Neural cell (in vitro differentiated cells): ENCODE measurements around the gene DECR2. TPM values are rescaled to one million over a fixed set of nuclear protein-coding genes. Genes with fewer than 3 reads are reported as not detected.

ENCODE experiments used
- H2AFZ ChIP-seq: fragments of 200-600, 300-800 bp; sonication (generic), shearing (Covaris generic); 2 replicates; pipeline ENCODE4 v1.6.0; 2014; ENCODE audit warnings: low read depth, mild to moderate bottlenecking, antibody characterized with exemption, low read length, moderate library complexity
- H3F3A ChIP-seq: fragments of 200-600 bp; shearing (Covaris generic); 2 replicates; pipeline ENCODE4 v1.6.1; 2016; ENCODE audit warnings: mild to moderate bottlenecking, moderate library complexity, mixed read lengths, antibody characterized with exemption, low read length; ENCODE audit not compliant: insufficient read depth, poor library complexity, severe bottlenecking
- H3K27ac ChIP-seq: fragments of 200-600, 300-800 bp; sonication (generic), shearing (Covaris generic); 2 replicates; pipeline ENCODE4 v1.5.1; 2014; ENCODE audit warnings: mild to moderate bottlenecking, low read length, moderate library complexity
- H3K27me3 ChIP-seq: fragments of 300-800, 200-600 bp; sonication (generic), shearing (Covaris generic); 2 replicates; pipeline ENCODE4 v1.6.0; 2014; ENCODE audit warnings: mild to moderate bottlenecking, low read depth, low read length, moderate library complexity; ENCODE audit not compliant: insufficient read depth
- H3K36me3 ChIP-seq: fragments of 300-800, 200-600 bp; sonication (generic), shearing (Covaris generic); 2 replicates; pipeline ENCODE4 v1.5.1; 2014; ENCODE audit warnings: mild to moderate bottlenecking, antibody characterized with exemption, low read length, moderate library complexity; ENCODE audit not compliant: insufficient read depth
- H3K4me2 ChIP-seq: fragments of 300-800, 200-600 bp; sonication (generic), shearing (Covaris generic); 2 replicates; pipeline ENCODE4 v1.6.0; 2014; ENCODE audit warnings: mild to moderate bottlenecking, low read length
- H3K4me3 ChIP-seq: fragments of 300-800, 200-600 bp; sonication (generic), shearing (Covaris generic); 2 replicates; pipeline ENCODE4 v1.5.1; 2014; ENCODE audit warnings: mild to moderate bottlenecking, low read length, moderate library complexity
- H3K79me2 ChIP-seq: fragments of 200-600 bp; shearing (Covaris generic); replicated peaks from 2 replicates; pipeline ENCODE4 v1.6.0; 2014; ENCODE audit warnings: mild to moderate bottlenecking, low read length, moderate library complexity; ENCODE audit not compliant: insufficient read depth
- H3K9ac ChIP-seq: fragments of 300-800, 200-600 bp; sonication (generic), shearing (Covaris generic); 2 replicates; pipeline ENCODE4 v1.6.1; 2016; ENCODE audit warnings: mild to moderate bottlenecking, low read length, mixed read lengths
- H3K9me2 ChIP-seq: fragments of 200-600 bp; shearing (Covaris generic); 2 replicates; pipeline ENCODE4 v1.6.1; 2016; ENCODE audit warnings: mild to moderate bottlenecking, low read length, mixed read lengths; ENCODE audit not compliant: insufficient read depth
- H3K9me3 ChIP-seq: fragments of 200-600, 300-800 bp; sonication (generic), shearing (Covaris generic); 2 replicates; pipeline ENCODE4 v1.6.1; 2016; ENCODE audit warnings: mild to moderate bottlenecking, mixed run types, low read length, moderate library complexity, mixed read lengths
- H4K20me1 ChIP-seq: fragments of 200-600 bp; shearing (Covaris generic); 2 replicates; pipeline ENCODE4 v1.6.1; 2016; ENCODE audit warnings: mild to moderate bottlenecking, mixed run types; ENCODE audit not compliant: insufficient read depth
- CTCF ChIP-seq: fragments of 450-650 bp; IDR thresholded peaks from 2 replicates; pipeline ENCODE4 v1.5.1; 2014; ENCODE audit warnings: antibody characterized with exemption, mild to moderate bottlenecking, moderate library complexity; ENCODE audit not compliant: poor library complexity, severe bottlenecking
- EP300 ChIP-seq: fragments of 450-650 bp; conservative IDR thresholded peaks from 2 replicates; pipeline ENCODE4 v1.6.1; 2014; ENCODE audit warnings: antibody characterized with exemption, mild to moderate bottlenecking, moderate library complexity; ENCODE audit not compliant: poor library complexity, severe bottlenecking
- EZH2 ChIP-seq: fragments of 200-600, 300-800 bp; shearing (Covaris generic), sonication (generic); IDR thresholded peaks from 2 replicates; pipeline ENCODE4 v1.6.1; 2014; ENCODE audit warnings: antibody characterized with exemption, low read length, borderline replicate concordance, mild to moderate bottlenecking; ENCODE audit not compliant: insufficient read depth, poor library complexity, severe bottlenecking
- POLR2AphosphoS5 ChIP-seq: IDR thresholded peaks from 2 replicates; pipeline ENCODE4 v1.6.1; 2012
- RAD21 ChIP-seq: fragments of 450-650 bp; conservative IDR thresholded peaks from 2 replicates; pipeline ENCODE4 v1.6.1; 2014; ENCODE audit warnings: antibody characterized with exemption, mild to moderate bottlenecking, moderate library complexity
- REST ChIP-seq: IDR thresholded peaks from 2 replicates; pipeline ENCODE4 v1.6.1; 2012; ENCODE audit warnings: borderline replicate concordance
- TAF1 ChIP-seq: IDR thresholded peaks from 2 replicates; pipeline ENCODE4 v1.6.1; 2012; ENCODE audit warnings: low read depth
- polyA plus RNA-seq: library from polyadenylated mRNA; depleted of rRNA; stranded (reverse); fragments of >200 nt; gene quantifications from 2 replicates; pipeline ENCODE4 v1.2.3, GENCODE V29; 2014

DECR2 gene
- polyA plus RNA-seq, 1 donor from 2014 or later = 58.8 TPM

GRCh38 chr16:360698-361336 lies 40.9 kb upstream of the DECR2 start:
- Histone ChIP-seq H4K20me1 (no peaks in the 10 kb centered on the region), H3K9ac (no peak overlapping the region), H3K36me3 (no peaks in the 10 kb centered on the region), H3F3A (no peaks in the 10 kb centered on the region), H3K9me3 (no peaks in the 10 kb centered on the region), H3K9me2 (no peaks in the 10 kb centered on the region), H3K79me2 (no peaks in the 10 kb centered on the region), H2AFZ (no peak overlapping the region), H3K27ac (no peak overlapping the region), H3K4me3 (no peak overlapping the region), H3K4me2 (no peak overlapping the region), H3K27me3 (no peaks in the 10 kb centered on the region)
- no peak for TF ChIP-seq EP300
- TF ChIP-seq EZH2 = no peak
- TF ChIP-seq POLR2AphosphoS5 = no peak
- TF ChIP-seq REST = no peak
- no peak for TF ChIP-seq RAD21
- TF ChIP-seq TAF1 = no peak
- TF ChIP-seq CTCF = no peak

- no peak for TF ChIP-seq POLR2AphosphoS5
- TF ChIP-seq CTCF = no peak
- TF ChIP-seq EP300 = no peak
- TF ChIP-seq TAF1 = no peak
- no peaks in the 10 kb centered on the region for H3K9me2 ChIP-seq
- no peak overlapping the region for H3K4me3 ChIP-seq
- no peaks in the 10 kb centered on the region for H4K20me1 ChIP-seq
- no peaks in the 10 kb centered on the region for H3K79me2 ChIP-seq
- no peak overlapping the region for H3K9ac ChIP-seq
- H3K27ac ChIP-seq = no peak overlapping the region
- no peaks in the 10 kb centered on the region for H3F3A ChIP-seq
- H3K27me3 ChIP-seq = no peaks in the 10 kb centered on the region
- H3K36me3 ChIP-seq = no peaks in the 10 kb centered on the region
- H2AFZ ChIP-seq = no peak overlapping the region
- no peaks in the 10 kb centered on the region for H3K9me3 ChIP-seq
- no peak overlapping the region for H3K4me2 ChIP-seq
These were observed 40.3 kb upstream of the DECR2 start for GRCh38 chr16:361341-361871.
